Activated T-cell treated with anti-CD3 and anti-CD28 coated beads for 24 hours (primary cell): ENCODE data around the gene SRGN.

ENCODE experiments used
- DNase-seq: peaks from one replicate; pipeline ENCODE4 v3.0.0-alpha.2; 2020; ENCODE audit warnings: low read depth

SRGN gene

DNA sequence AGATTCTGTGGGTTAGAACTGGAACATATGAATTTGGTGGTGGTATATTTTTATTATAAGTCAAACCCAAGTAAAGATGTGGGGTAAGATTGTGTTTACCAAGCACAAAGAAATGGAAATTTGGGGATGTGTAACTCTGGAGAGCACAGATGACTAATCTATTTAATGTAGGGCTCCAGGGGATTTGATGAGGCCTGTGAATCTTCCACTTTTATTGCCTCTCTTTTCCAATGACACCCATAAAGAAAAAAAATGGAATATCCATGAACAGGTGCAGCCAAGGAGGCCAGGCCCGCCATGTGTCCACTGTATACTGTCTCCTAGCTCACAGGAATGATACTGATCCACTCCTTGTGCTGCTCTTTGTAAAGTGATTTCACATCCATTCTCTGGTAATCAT, 2.8 kb downstream of the SRGN start:
- no peak for DNase-seq

DNA sequence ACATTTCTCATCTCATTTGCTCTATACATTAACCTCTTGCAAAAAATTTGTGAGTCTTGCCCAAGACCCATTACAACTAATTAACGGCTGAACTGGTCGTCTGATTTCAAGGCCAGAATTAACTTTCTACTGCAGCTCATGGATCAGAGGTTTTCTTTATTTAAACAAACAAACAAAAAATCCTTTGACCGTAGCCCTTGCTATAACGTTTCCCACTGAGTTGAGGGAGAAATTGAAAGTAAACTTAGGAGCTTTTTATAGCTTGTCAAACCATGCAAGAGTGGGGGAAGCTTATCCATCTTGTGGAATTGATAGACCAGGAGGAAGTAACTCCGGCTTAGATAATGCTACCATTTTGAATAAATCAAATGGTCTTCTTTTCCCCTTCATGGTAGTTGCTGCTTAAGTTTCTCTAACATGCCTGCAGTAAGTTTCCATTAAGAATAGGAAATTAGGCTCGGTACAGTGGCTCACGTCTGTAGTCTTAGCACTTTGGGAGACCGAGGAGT, 3.3 kb downstream of the SRGN start:
- DNase-seq, result no peak

DNA sequence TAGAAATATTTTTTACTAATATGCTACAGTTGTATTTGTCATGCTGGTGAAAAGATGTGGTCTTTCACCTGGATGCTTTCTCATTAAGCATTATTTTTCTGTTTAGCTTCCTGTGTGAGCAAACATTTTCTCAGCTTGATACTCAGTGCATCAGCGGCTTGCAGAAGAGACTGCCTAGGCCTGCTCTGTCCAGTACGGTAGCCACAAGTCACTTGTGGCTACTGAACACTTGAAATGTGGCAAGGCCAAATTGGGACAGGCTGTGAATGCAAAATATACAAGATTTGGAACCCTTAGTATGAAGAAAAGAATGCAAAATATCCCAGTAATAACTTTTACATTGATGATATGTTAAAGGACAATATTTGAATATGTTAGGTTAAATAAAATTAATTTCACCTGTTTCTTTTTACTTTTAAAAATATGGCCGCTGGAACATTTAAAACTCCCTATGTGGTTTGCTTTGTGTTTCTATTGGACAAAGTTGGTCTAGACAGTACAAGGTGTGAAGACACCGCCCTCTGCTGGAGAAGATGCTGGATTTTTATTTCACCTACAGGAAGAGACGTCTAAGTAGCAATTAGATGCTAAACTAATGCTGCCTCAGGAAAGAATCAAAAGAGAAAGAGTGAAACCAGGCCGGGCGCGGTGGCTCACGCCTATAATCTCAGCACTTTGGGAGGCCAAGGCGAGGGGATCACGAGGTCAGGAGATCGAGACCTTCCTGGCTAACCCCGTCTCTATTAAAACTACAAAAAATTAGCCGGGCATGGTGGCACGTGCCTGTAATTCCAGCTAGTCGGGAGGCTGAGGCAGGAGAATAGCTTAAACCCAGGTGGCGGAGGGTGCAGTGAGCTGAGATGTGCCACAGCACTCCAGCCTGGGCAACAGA, 5.3 kb downstream of the SRGN start:
- peak; percentile 74 for DNase-seq

DNA sequence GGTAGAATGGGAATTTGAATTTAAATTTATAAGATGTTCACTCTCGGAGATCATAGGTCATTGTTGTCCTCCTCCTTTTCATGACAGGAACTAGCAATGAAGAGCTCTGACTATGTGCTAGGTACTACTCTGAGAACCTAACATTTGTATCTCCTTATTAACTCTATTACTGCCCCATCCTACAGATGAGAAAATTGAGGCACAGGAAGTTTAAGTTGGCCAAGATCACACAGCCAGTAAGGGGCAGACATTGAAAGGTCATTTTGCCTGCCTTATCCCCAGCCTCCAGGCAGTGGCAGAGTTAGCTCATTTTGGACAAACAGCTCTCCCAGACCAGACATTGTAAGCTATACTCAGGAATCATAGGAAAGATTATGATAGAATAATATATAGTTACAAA, 6.0 kb downstream of the SRGN start:
- DNase-seq, result no peak

DNA sequence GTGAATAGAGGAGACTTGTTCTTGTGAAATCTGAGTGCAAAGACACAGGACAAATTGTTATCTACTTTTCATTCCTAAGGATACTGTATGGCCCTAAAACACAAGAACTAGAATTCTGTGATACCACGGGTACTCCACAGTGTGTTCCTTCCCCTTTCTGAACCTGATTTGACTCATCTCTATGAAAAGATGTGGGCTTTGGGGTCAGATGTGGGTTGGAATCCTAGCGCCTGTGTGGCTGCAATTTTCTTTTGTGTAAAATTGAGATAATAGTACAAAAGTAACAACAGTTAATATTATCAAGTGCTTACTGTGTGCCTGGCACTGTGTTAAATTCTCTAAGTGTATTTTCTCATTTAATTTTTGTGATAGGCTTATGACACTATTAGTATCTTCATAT, 8.1 kb downstream of the SRGN start:
- no peak for DNase-seq

DNA sequence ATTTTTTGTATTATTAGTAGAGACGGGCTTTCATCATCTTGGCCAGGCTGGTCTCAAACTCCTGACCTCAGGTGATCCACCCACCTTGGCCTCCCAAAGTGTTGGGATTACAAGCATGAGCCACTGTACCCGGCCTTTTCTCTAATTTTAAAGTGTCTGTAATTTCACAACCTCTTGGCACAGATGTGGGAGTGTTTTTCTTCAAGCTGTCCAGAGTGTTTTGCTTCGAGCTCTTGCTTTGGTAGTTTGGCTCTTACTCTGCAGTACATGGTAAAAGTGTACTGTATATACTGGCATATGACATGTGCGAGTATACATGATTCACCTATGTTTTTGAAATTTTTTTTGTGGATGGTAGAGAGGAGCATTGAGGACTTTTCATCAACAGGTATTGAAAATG, 9.8 kb downstream of the SRGN start:
- no peak for DNase-seq

DNA sequence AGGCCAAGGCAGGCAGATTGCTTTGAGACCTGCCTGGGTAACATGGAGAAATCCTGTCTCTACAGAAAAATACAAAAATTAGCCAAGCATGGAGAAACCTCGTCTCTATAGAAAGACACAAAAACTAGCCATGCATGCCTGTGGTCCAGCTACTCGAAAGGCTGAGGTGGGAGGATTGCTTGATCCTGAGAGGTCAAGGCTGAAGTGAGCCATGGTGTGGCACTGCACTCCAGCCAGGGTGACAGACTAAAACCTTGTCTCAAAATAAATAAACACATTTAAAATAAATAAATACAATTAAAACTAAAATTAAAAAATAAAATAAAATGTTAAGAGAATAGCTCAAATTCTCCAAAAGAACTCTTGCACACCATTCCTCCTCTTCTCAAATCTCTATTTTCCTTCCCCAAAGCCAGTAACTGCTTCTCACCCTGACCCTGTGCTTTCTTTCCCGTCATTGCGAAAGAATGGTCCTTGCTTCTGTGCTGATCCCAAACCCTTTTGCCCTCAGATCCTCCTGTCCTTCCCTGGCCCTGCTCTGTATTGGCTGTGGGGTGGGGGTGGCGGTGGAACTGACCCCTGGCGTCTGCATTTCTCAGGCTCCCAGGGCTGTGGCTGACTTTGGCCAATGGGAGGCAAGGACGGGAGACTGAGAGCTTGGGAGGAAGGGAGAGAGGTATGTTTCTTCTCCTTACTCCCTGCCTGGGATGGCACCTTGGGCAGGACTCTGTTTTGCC, 12.4 kb downstream of the SRGN start:
- DNase-seq, result no peak

DNA sequence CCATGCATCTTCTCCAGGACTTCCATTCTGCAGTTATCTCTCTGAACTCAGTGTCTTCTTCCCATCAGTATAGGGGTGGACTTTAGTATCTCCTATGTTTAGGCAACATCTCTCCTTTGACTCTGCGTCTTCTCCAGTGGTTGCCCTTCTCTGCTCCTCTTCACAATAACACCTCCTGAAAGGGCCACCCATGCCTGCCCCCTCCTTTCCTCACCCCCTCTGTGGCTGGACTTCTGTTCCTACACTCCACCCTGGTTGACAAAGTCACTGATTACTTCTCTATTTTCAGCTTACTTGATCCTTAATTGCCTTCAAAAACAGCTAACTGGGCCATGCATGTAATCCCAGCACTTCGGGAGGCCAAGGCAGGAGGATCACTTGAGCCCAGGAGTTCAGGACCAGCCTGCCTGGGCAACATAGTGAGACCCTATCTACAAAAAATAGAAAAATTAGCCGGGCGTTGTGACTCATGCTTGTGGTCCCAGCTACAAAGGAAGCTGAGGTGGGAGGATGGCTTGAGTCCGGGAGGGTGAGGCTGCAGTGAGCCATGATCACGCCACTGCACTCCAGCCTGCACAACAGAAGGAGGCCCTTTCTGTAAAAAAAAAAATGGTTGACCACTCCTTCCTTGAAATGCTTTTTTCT, 13.7 kb downstream of the SRGN start:
- no peak for DNase-seq

DNA sequence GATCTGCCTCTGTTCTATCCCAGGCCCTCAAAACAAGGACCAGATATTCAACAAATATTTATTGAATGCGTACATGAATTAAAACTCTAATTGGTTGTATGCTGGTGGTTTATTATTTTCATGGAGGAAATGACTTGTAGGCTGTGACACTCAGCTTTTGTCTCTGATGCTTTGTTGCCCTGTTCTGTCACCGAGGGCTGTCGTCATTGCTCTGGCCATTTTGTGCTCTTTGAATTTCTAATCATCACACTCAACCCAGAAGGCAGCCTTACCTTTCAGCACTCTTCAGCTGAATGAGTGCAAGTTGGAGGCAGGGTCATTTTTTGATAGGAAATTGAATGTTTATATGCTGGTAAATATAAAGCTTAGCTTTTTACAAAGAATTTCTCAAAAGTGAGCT, 14.5 kb downstream of the SRGN start:
- DNase-seq, result no peak

DNA sequence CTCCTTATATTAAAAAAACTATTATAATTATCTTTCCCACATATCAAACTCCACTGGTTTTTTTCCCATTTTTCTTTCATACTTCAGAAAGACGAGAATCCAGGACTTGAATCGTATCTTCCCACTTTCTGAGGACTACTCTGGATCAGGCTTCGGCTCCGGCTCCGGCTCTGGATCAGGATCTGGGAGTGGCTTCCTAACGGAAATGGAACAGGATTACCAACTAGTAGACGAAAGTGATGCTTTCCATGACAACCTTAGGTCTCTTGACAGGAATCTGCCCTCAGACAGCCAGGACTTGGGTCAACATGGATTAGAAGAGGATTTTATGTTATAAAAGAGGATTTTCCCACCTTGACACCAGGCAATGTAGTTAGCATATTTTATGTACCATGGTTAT, 15.9 kb downstream of the SRGN start:
- DNase-seq, result no peak

DNA sequence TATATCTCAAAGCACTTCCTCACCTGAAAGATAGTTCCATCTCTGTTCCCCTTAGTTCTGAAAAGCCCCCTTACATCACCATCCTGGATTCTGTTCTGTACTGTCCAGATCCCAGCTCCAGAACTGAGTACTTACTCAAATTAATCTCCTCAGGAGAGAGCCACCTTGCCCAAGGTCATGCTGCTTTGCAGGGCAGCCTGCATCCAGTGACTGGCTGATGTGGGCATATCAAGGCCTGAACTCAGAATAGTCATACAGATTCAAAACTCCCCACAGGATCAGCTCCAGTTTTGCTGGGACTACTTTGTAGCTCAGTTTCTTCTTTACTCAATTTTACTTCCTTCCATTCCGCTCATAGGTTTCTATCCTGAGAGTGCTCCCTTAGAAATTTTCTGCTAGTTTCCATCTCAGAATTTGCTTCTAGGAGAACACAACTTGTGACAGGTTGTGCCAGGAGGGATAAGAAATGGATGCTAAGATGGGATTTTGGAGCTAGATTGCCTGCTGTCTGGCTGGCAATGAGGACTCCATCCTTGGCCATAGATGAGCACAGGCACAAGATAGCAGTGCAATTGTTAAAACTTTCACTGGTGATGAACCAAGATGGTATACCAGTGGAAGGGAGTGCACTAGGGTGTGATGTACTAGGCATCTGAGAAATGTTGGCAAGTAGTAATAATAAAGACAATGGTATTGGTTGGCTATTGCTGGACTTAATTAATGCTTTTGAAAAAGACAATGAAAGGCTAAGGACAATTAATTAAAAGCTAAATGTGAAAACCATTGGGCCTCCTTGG, 17.3 kb downstream of the SRGN start:
- DNase-seq, result no peak

DNA sequence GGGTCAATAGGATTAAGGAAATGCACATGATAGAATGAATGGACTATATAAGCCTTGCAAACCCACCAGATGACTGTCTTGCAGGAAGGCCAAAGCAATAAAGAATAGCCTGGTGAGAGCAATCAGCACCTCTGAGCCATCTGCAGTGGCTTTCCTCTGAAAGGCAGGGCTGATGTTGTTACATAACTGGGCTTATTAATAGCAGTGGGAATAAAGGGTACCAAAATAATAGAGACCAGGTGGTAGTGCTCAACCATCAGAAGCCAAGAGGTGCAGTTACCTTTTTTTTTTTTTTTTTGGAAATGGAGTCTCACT, 19.2 kb downstream of the SRGN start:
- no peak for DNase-seq

DNA sequence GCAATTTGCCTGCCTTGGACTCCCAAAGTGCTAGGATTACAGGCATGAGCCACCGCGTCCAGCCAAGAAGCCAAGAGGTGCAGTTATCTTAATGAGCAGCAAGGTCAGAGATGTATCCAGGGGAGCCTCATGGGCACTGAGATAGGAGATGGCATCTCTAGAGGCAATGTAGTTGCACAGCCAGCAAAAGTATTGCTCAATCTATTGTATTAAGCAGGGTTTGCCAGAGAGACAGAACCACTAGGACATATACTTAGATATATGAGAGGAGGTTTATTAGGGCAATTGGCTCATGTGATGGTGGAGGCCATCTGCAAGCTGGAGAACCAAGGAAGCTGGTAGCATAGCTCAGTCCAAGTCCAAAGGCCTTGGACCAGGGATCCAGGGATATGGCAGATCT, 19.8 kb downstream of the SRGN start:
- no peak for DNase-seq

DNA sequence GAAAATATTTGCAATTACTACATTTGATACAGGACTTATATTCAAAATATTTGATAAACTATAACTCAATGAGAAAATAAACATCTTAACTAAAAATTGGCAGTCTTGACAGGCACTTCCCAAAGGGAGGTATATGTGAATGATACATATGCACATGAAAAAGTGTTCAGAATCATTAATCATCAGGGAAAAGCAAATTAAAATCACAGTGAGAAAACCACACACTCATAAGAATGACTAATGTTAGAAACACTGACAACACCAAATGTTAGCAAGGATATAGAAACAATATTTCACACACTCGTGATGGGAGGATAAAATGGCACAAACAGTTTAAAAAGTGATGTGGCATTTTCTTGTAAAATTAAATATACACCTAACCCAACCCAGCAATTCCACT, 32.0 kb downstream of the SRGN start:
- no peak for DNase-seq

DNA sequence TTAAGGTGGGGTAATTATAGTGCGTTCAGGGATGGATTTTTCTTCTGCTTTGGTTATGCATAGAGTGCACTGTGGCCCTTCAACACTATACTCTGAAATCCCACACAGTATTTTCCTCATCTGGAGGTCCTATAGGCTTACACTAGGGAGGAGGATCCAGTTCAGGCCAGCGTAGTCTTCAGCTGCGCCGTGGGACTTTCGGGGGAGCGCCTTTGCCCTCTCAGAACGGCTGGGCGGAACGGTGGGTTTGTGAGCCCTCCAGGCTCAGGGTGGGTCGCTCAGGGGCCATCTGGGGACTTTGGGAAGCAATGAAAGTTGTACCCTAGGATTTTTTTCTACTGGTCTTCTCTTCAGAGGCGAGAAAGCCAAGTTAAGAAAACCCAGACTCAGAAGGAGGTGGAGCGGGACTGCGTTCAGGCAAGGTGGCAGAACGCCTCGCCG, 35.4 kb downstream of the SRGN start:
- DNase-seq, result no peak

DNA sequence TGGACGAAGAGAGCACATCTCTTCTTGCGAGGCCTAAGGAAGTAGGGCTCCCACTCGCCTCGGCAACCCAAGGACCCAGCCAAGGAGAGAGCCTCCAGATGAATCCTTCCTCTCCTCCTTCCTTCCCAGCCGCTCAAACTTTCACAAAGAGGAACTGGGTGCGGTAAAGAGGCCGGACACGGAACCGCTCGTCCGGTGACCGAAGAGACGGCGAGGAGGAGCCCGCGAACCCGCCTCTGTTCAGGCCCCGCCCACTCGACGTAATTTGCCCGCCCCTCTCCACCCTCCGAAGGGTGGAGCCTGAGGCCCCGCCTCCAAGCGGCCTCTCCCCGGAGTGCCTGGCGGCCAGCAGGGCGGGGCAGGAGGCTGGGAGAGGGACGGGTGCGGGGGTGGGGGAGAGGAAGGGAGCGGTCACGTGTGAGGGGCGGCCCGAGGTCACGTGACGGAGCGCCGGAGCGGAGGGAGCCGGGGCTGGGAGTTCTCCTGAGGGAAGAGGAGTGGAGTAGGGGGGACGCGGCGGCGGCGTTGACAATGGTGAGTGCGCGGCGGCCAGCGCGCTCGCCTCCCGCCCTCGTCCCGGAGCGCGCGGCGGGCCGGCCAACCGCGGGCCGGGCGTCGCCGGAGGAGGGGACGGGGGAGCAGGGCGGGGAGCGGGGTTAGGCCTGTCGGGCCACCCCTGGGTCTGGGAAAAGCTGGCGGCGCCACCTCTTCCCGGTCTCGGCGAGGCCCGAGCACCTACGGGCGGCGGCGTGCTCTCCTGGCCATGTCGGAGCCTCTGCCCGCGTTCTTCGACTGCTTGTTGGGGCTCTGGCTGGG, 36.1 kb downstream of the SRGN start, which contains the start of gene VPS26A:
Gene VPS26A (plus strand): TSS at position 432 of the 816 bp plus-strand sequence. CDS start 100 bp downstream, at position 532.
- DNase-seq, result peak; percentile 99

DNA sequence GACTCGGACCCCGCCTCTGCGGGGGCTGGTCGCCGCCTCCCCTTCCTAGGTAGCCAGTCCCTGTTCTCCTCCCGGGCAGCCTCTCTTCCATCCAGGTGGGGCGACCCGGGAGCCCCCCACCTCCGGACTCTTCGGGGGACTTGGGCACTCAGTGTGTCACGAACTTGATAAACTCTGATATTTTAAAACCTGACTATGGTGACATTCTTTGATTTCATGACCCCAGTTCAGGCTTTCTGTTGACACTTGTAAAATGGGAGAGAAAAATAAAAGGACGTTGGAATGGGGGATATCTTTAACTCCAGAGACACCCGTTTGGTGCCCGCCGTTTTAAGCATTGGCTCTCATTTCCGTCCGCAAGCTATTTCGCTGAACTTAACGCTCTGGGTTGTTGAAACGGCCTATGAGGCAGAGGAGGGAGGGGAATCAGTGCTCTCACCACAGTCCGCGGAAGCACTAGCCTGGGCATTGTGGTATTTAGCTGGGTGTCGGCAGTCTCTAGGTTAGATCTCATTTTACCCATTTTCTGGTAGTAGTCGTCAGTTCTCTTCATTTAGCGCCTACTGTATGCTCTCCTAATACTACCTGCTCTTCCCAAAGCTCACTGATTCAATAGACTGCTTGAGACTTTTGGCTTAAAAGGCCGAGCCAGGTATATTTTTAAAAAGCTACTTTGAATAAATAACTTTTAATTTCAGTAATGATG, 36.8 kb downstream of the SRGN start:
- peak; percentile 16 for DNase-seq

DNA sequence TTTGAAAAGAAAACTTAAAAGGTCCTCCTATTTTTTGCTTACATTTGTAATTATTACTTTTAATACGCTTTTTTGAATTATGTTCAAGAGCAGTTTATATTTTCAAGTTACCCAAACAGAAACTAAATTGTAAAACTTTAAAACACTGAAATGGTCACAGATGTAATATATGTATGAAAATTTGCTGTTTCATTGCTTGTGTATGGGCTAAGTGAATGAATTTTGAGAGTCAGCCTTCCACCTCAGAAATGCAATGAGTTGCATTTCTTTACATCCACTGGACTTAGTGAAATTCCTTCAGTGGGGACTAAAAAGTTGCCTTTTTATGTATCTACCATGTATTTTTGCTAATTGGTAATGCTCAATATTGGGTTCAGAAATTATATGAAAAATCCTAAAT, 37.7 kb downstream of the SRGN start:
- no peak for DNase-seq

DNA sequence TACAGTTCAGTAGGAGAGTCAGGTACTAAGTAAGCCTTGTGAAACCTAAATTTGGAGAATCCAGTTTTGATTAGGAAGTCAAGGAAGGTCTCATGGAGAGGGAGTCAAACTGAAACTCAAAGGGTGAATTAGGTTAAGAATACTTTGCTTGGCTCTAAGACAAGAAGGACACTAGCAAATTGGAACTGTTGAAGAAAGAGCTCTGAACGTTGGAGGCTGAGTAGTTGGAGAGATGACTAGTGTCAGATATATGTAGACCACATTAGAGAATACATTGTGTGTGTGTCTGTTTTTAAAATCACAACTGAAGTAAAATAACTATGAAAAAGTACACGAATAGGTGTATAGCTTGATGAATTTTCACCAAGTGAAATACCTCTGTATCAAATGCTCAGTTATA, 42.3 kb downstream of the SRGN start:
- DNase-seq, result no peak

DNA sequence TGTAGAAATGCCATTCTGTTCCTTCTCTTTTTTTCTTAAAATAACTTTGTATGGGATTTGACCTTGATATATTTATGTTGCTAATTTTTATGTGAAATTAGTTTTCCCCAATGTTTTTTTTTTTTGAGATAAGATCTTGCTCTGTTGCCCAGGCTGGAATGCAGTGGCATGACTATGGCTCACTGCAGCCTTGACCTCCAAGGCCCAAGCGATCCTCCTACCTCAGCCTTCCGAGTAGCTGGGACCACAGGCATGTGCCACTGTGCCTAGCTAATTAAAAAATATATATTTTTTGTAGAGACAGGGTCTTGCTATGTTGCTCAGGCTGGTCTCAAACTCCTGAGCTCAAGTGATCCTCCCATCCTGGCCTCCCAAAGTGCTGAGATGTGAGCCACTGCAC, 52.1 kb downstream of the SRGN start:
- no peak for DNase-seq
